Mononuclear cell (primary cell): ENCODE data around the gene NHSL2. TPM values are rescaled to one million over a fixed set of nuclear protein-coding genes. Genes with fewer than 3 reads are reported as not detected.
A peak's percentile ranks its signal among the peaks of the same experiment; 100 is the strongest.

Source experiments
- H3K27me3 ChIP-seq: 2 replicates; pipeline ENCODE4 v1.6.0; 2011; ENCODE audit warnings: low read length, control low read depth; ENCODE audit not compliant: insufficient read depth
- H3K4me1 ChIP-seq: 2 replicates; pipeline ENCODE4 v1.5.1; 2011; ENCODE audit warnings: mild to moderate bottlenecking, low read length, control low read depth; ENCODE audit not compliant: insufficient read depth
- H3K4me3 ChIP-seq: 2 replicates; pipeline ENCODE4 v1.5.1; 2011; ENCODE audit warnings: mild to moderate bottlenecking, low read length, moderate library complexity
- H3K9me3 ChIP-seq: 2 replicates; pipeline ENCODE4 v1.5.1; 2011; ENCODE audit warnings: low read depth, mild to moderate bottlenecking, control low read depth, low read length
- total RNA-seq: library from RNA; depleted of rRNA; stranded (reverse); fragments of >200 nt; gene quantifications from one replicate; pipeline ENCODE4 v1.2.3, GENCODE V29; 2012

Gene NHSL2
- total RNA-seq, 1 donor = 1.3 TPM

GRCh38 chrX:72130156-72130761 lies 219.6 kb downstream of the NHSL2 start:
- no peak overlapping the region for H3K4me3 ChIP-seq
- H3K9me3 ChIP-seq = no peaks in the 10 kb centered on the region
- H3K4me1 ChIP-seq = peaks cover 60% of the 10 kb centered on the region
- no peaks in the 10 kb centered on the region for H3K27me3 ChIP-seq

- H3K4me1 ChIP-seq = peaks cover 55% of the 10 kb centered on the region
- H3K4me3 ChIP-seq = no peak overlapping the region
Observed at GRCh38 chrX:72130762-72131250, 220.2 kb downstream of the NHSL2 start.

GRCh38 chrX:72131317-72132294 lies 221.0 kb downstream of the NHSL2 start, which contains the start of gene RTL5:
RTL5 (minus strand) TSS chrX:72131915.
- Histone ChIP-seq H3K27me3 (no peaks in the 10 kb centered on the region), H3K4me3 (peak within 1 kb of the TSS; percentile 16), H3K4me1 (peaks cover 47% of the 10 kb centered on the region), H3K9me3 (no peaks in the 10 kb centered on the region)

More at GRCh38 chrX:72130762-72131250, 220.2 kb downstream of the NHSL2 start:
- no peaks in the 10 kb centered on the region for H3K9me3 ChIP-seq
- H3K27me3 ChIP-seq = no peaks in the 10 kb centered on the region

- H3K4me3 ChIP-seq = no peak overlapping the region
- H3K9me3 ChIP-seq = no peaks in the 10 kb centered on the region
- H3K4me1 ChIP-seq = peaks cover 38% of the 10 kb centered on the region
- H3K27me3 ChIP-seq = no peaks in the 10 kb centered on the region
Observed at GRCh38 chrX:72132456-72132855, 221.8 kb downstream of the NHSL2 start.

- H3K9me3 ChIP-seq = no peaks in the 10 kb centered on the region
- no peak overlapping the region for H3K4me3 ChIP-seq
- H3K4me1 ChIP-seq = peaks cover 26% of the 10 kb centered on the region
- no peaks in the 10 kb centered on the region for H3K27me3 ChIP-seq
Observed at GRCh38 chrX:72133851-72134546, 223.4 kb downstream of the NHSL2 start.

GRCh38 chrX:72137846-72138495 lies 227.3 kb downstream of the NHSL2 start:
- Histone ChIP-seq H3K4me3 (no peak overlapping the region), H3K4me1 (peaks cover 7% of the 10 kb centered on the region), H3K27me3 (no peaks in the 10 kb centered on the region), H3K9me3 (no peaks in the 10 kb centered on the region)

- Histone ChIP-seq H3K4me1 (peaks cover 7% of the 10 kb centered on the region), H3K9me3 (no peaks in the 10 kb centered on the region), H3K4me3 (no peak overlapping the region), H3K27me3 (no peaks in the 10 kb centered on the region)
Observed at GRCh38 chrX:72139538-72139937, 228.9 kb downstream of the NHSL2 start.

- Histone ChIP-seq H3K27me3 (no peaks in the 10 kb centered on the region), H3K4me3 (no peak overlapping the region), H3K4me1 (peaks cover 7% of the 10 kb centered on the region), H3K9me3 (no peaks in the 10 kb centered on the region)
Observed at GRCh38 chrX:72141372-72142004, 230.8 kb downstream of the NHSL2 start.

- Histone ChIP-seq H3K9me3 (no peaks in the 10 kb centered on the region), H3K4me1 (peaks cover 7% of the 10 kb centered on the region), H3K4me3 (no peak overlapping the region), H3K27me3 (no peaks in the 10 kb centered on the region)
Observed at GRCh38 chrX:72142094-72142793, 231.6 kb downstream of the NHSL2 start.

GRCh38 chrX:72142794-72143608 lies 232.4 kb downstream of the NHSL2 start:
- Histone ChIP-seq H3K4me1 (peaks cover 7% of the 10 kb centered on the region), H3K27me3 (no peaks in the 10 kb centered on the region), H3K9me3 (no peaks in the 10 kb centered on the region), H3K4me3 (no peak overlapping the region)

GRCh38 chrX:72143609-72143907 lies 232.9 kb downstream of the NHSL2 start:
- Histone ChIP-seq H3K27me3 (no peaks in the 10 kb centered on the region), H3K9me3 (no peaks in the 10 kb centered on the region), H3K4me3 (no peak overlapping the region), H3K4me1 (peaks cover 7% of the 10 kb centered on the region)

GRCh38 chrX:72145181-72145580 lies 234.5 kb downstream of the NHSL2 start:
- Histone ChIP-seq H3K4me3 (no peak overlapping the region), H3K9me3 (no peaks in the 10 kb centered on the region), H3K4me1 (peaks cover 7% of the 10 kb centered on the region), H3K27me3 (no peaks in the 10 kb centered on the region)

GRCh38 chrX:72146527-72146926 lies 235.9 kb downstream of the NHSL2 start:
- peaks cover 7% of the 10 kb centered on the region for H3K4me1 ChIP-seq
- no peaks in the 10 kb centered on the region for H3K9me3 ChIP-seq
- H3K27me3 ChIP-seq = no peaks in the 10 kb centered on the region
- H3K4me3 ChIP-seq = no peak overlapping the region
